BLaER1 treated with 17β-estradiol and CSF1 and Interleukin-3, amounts not matched to agents 10 nM and 100 nM (cell line): ENCODE measurements around the gene POLR1E.

ENCODE experiments used
- H3K27ac ChIP-seq, 11 experiments: shearing (Covaris generic); formaldehyde crosslinking; 2 replicates each; pipeline ENCODE4 v1.8.1; 2022
- H3K27me3 ChIP-seq, 11 experiments: shearing (Covaris generic); formaldehyde crosslinking; 2 replicates each; pipeline ENCODE4 v1.8.1; 2022
- H3K36me3 ChIP-seq, 11 experiments: shearing (Covaris generic); formaldehyde crosslinking; 2 replicates each; pipeline ENCODE4 v1.8.1; 2022
- H3K4me1 ChIP-seq, 10 experiments: shearing (Covaris generic); formaldehyde crosslinking; 2 replicates each; pipeline ENCODE4 v1.8.1; 2022
- H3K4me2 ChIP-seq, 11 experiments: shearing (Covaris generic); formaldehyde crosslinking; 2 replicates each; pipeline ENCODE4 v1.8.1; 2022
- H3K4me3 ChIP-seq, 10 experiments: shearing (Covaris generic); formaldehyde crosslinking; 2 replicates each; pipeline ENCODE4 v1.8.1; 2022
- H3K9ac ChIP-seq, 11 experiments: shearing (Covaris generic); formaldehyde crosslinking; 2 replicates each; pipeline ENCODE4 v1.8.1; 2022
- H3K9me3 ChIP-seq, 11 experiments: shearing (Covaris generic); formaldehyde crosslinking; replicated peaks in 1 of 11; 2 replicates each; pipeline ENCODE4 v1.8.1; 2022
- H4K20me1 ChIP-seq, 11 experiments: shearing (Covaris generic); formaldehyde crosslinking; 2 replicates each; pipeline ENCODE4 v1.8.1; 2022
- Cebpa-rat ChIP-seq, 11 experiments: shearing (Covaris generic); IDR thresholded peaks; 2 replicates each; pipeline ENCODE4 v1.8.1; 2022

Gene POLR1E

DNA sequence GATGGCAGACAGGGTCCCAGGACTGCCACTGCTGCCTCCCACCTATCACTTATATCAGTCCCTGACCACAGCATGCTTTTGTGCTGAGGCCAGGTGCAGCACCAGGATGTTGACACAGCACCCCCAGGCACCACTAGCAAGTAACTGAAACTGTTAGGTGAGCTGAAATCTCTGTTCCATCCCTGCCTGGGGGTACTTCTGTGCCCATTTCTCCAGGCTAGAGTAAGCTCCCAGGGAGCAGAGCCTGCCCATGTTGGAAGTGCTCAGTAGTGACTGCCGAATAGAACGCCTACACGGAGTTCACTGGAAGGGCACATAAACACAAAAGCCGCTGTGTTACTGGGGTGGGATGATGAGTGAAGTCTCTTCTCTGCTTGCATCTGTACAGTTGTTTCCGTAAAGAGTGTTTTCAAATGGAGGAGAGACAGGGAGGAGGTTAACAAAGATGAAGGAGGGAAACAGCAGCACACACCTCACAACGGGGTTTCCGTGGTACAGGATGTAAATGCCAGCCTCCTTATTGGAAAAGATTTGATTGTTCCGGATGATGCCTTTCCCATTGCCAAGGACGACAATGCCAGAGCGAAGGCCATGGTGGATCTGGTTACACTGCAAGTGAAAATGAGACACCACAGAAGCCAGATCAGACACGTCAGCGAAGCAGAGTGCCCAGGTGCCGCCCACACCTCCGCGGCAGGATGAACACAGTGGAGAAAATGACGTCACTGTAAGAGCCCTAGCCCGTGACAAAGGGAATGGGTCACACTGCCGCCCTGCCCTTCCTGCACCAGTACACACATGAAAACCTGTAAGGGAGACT, 43.1 kb downstream of the POLR1E start:
- Histone ChIP-seq H3K4me2 (no peak overlapping the region), H3K9me3 (no peaks in the 10 kb centered on the region), H3K27ac (no peak overlapping the region), H3K27me3 (no peaks in the 10 kb centered on the region; a peak in 1 of 22 replicates), H3K36me3 (peaks cover 11 to 84% (median 49%) of the 10 kb centered on the region in 11 experiments; a peak in 21 of 22 replicates), H3K4me1 (0 out of 20 replicates have a peak, but pooled peaks cover 0 to 3% (median 0%) of the 10 kb centered on the region in 10 experiments), H4K20me1 (no peaks in the 10 kb centered on the region), H3K4me3 (no peak overlapping the region), H3K9ac (no peak overlapping the region)
- no peak for TF ChIP-seq Cebpa-rat (IDR thresholded peaks at IDR 0.05)

DNA sequence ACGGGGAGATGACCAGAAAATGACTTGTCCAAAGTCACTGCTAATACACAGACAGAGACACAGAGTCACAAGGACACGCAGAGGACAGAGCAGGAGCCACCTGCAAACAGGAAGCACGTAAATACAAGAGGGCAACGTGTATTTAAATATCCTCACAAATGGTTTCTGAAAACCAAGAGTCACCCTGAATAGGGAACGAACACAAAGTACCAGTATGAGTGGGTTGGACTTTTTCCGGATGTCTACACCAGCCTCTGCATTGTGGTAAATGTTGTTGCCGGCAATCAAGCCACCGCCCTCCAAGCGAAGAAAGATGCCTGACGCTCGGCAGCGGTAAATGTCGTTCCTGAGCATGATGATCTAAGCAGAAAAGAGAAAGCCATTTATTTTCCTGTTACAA, 46.0 kb downstream of the POLR1E start:
- Histone ChIP-seq H3K36me3 (peaks cover 3 to 69% (median 33%) of the 10 kb centered on the region in 11 experiments; a peak in 21 of 22 replicates), H4K20me1 (0 out of 22 replicates have a peak, but pooled peaks cover 0 to 5% (median 0%) of the 10 kb centered on the region in 11 experiments), H3K27me3 (no peaks in the 10 kb centered on the region; a peak in 1 of 22 replicates), H3K4me1 (0 out of 20 replicates have a peak, but pooled peaks cover 0 to 3% (median 0%) of the 10 kb centered on the region in 10 experiments), H3K4me2 (no peak overlapping the region), H3K27ac (no peak overlapping the region), H3K4me3 (no peak overlapping the region), H3K9ac (no peak overlapping the region), H3K9me3 (no peaks in the 10 kb centered on the region)
- no peak for TF ChIP-seq Cebpa-rat (IDR thresholded peaks at IDR 0.05)

- H3K4me2 ChIP-seq, result no peak overlapping the region
- H3K9me3 ChIP-seq, result no peaks in the 10 kb centered on the region
- H3K4me1 ChIP-seq, result no peaks in the 10 kb centered on the region
- H3K27me3 ChIP-seq, result no peaks in the 10 kb centered on the region; a peak in 1 of 22 replicates
- no peak overlapping the region for H3K27ac ChIP-seq
- H4K20me1 ChIP-seq, result 0 out of 22 replicates have a peak, but pooled peaks cover 0 to 5% (median 0%) of the 10 kb centered on the region in 11 experiments
- H3K4me3 ChIP-seq, result no peak overlapping the region
- no peak for TF ChIP-seq Cebpa-rat (IDR thresholded peaks at IDR 0.05)
- H3K9ac ChIP-seq, result no peak overlapping the region
- H3K36me3 ChIP-seq, result peaks cover 21 to 71% (median 35%) of the 10 kb centered on the region in 11 experiments; a peak in 21 of 22 replicates
These were observed 48.7 kb downstream of the POLR1E start for GRCh38 chr9:37534412-37534811.

- H3K4me3 ChIP-seq, result no peak overlapping the region
- no peak for TF ChIP-seq Cebpa-rat (IDR thresholded peaks at IDR 0.05)
- no peak overlapping the region for H3K4me2 ChIP-seq
- H3K4me1 ChIP-seq, result no peaks in the 10 kb centered on the region
- peaks cover 25 to 71% (median 40%) of the 10 kb centered on the region in 11 experiments; a peak in 21 of 22 replicates for H3K36me3 ChIP-seq
- H3K9ac ChIP-seq, result no peak overlapping the region
- no peaks in the 10 kb centered on the region; a peak in 1 of 22 replicates for H3K27me3 ChIP-seq
- no peak overlapping the region for H3K27ac ChIP-seq
- 0 out of 22 replicates have a peak, but pooled peaks cover 0 to 5% (median 0%) of the 10 kb centered on the region in 11 experiments for H4K20me1 ChIP-seq
- no peaks in the 10 kb centered on the region for H3K9me3 ChIP-seq
These were observed 49.2 kb downstream of the POLR1E start for GRCh38 chr9:37534901-37535300.

GRCh38 chr9:37538099-37538498, 52.4 kb downstream of the POLR1E start:
- Histone ChIP-seq H3K27ac (no peak overlapping the region), H3K36me3 (peaks cover 31 to 68% (median 45%) of the 10 kb centered on the region in 11 experiments), H4K20me1 (0 out of 22 replicates have a peak, but pooled peaks cover 0 to 5% (median 0%) of the 10 kb centered on the region in 11 experiments), H3K9me3 (no peaks in the 10 kb centered on the region), H3K9ac (no peak overlapping the region), H3K4me3 (no peak overlapping the region), H3K27me3 (no peaks in the 10 kb centered on the region), H3K4me1 (no peaks in the 10 kb centered on the region), H3K4me2 (no peak overlapping the region)
- TF ChIP-seq Cebpa-rat (IDR thresholded peaks at IDR 0.05), result no peak

GRCh38 chr9:37539634-37540033, 53.9 kb downstream of the POLR1E start:
- H3K4me1 ChIP-seq, result no peaks in the 10 kb centered on the region
- TF ChIP-seq Cebpa-rat (IDR thresholded peaks at IDR 0.05), result no peak
- no peak overlapping the region for H3K4me3 ChIP-seq
- no peak overlapping the region for H3K27ac ChIP-seq
- H4K20me1 ChIP-seq, result 0 out of 22 replicates have a peak, but pooled peaks cover 0 to 3% (median 0%) of the 10 kb centered on the region in 11 experiments
- H3K36me3 ChIP-seq, result peaks cover 31 to 68% (median 45%) of the 10 kb centered on the region in 11 experiments
- no peak overlapping the region for H3K4me2 ChIP-seq
- no peak overlapping the region for H3K9ac ChIP-seq
- no peaks in the 10 kb centered on the region for H3K9me3 ChIP-seq
- H3K27me3 ChIP-seq, result no peaks in the 10 kb centered on the region

- Histone ChIP-seq H3K4me2 (no peak overlapping the region), H3K4me1 (no peaks in the 10 kb centered on the region), H3K4me3 (no peak overlapping the region), H3K27me3 (no peaks in the 10 kb centered on the region), H3K27ac (no peak overlapping the region), H4K20me1 (no peaks in the 10 kb centered on the region), H3K9ac (no peak overlapping the region), H3K36me3 (peaks cover 31 to 72% (median 47%) of the 10 kb centered on the region in 11 experiments), H3K9me3 (peaks cover 0 to 8% (median 0%) of the 10 kb centered on the region in 11 experiments; a peak in 3 of 22 replicates)
- TF ChIP-seq Cebpa-rat (IDR thresholded peaks at IDR 0.05), result no peak
These were observed 54.9 kb downstream of the POLR1E start for GRCh38 chr9:37540634-37541033.

DNA sequence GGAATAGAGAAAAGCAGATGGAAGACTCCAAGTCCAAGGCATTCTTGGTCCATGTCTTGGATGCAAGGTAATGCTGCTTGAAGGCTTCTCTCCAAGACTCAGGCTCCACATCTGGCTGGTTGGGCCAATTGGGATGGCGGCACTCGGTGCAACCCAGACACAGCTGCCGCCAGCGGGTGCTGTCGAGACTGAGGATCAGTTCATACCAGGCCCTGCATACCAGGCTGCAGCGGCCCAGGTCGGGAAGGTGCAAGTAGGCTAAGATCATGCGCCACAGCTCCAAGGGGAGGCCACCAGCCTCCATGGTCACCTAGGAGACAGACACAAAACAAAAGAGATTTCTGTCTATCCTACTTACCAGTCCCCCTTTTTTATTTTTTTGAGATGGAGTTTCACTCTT, 55.7 kb downstream of the POLR1E start:
- TF ChIP-seq Cebpa-rat (IDR thresholded peaks at IDR 0.05), result no peak
- Histone ChIP-seq H3K4me2 (no peak overlapping the region), H3K36me3 (peaks cover 30 to 66% (median 42%) of the 10 kb centered on the region in 11 experiments), H3K4me1 (no peaks in the 10 kb centered on the region), H3K4me3 (no peak overlapping the region), H4K20me1 (no peaks in the 10 kb centered on the region), H3K9ac (no peak overlapping the region), H3K27me3 (no peaks in the 10 kb centered on the region), H3K9me3 (peaks cover 0 to 15% (median 4%) of the 10 kb centered on the region in 11 experiments; a peak in 5 of 22 replicates), H3K27ac (no peak overlapping the region)

- Histone ChIP-seq H4K20me1 (no peaks in the 10 kb centered on the region), H3K4me3 (no peak overlapping the region), H3K36me3 (peaks cover 20 to 55% (median 32%) of the 10 kb centered on the region in 11 experiments), H3K27ac (no peak overlapping the region), H3K9ac (no peak overlapping the region), H3K4me2 (no peak overlapping the region), H3K27me3 (no peaks in the 10 kb centered on the region), H3K4me1 (0 out of 20 replicates have a peak, but pooled peaks cover 0 to 3% (median 0%) of the 10 kb centered on the region in 10 experiments), H3K9me3 (peaks cover 0 to 25% (median 11%) of the 10 kb centered on the region in 11 experiments; a peak in 16 of 22 replicates)
- TF ChIP-seq Cebpa-rat (IDR thresholded peaks at IDR 0.05), result no peak
These were observed 56.7 kb downstream of the POLR1E start for GRCh38 chr9:37542488-37542887.
